ENCODE results near the gene SLC6A11. TPM values are rescaled to one million over a fixed set of nuclear protein-coding genes. Genes with fewer than 3 reads are reported as not detected.

SLC6A11 gene
- total RNA-seq, 1 experiment from 2014 or later: 1.5 TPM

GRCh38 chr3:10976770-10977169 lies 160.7 kb downstream of the SLC6A11 start:
- Histone ChIP-seq H3T11ph (ENCODE audit: low read length) (no peak overlapping the region), H2BK5ac (ENCODE audit: insufficient read length, low read length) (no peak overlapping the region), H4K91ac (ENCODE audit: insufficient read length, low read depth, low read length) (no peak overlapping the region), H3K9me3 (ENCODE audit: control insufficient read depth, low read depth, low read length) (no peaks in the 10 kb centered on the region), H4K5ac (ENCODE audit: insufficient read length, low read depth, low read length) (no peak overlapping the region), H3K27ac (ENCODE audit: insufficient read length, low read depth, low read length) (no peak overlapping the region), H2AFZ (ENCODE audit: low read length) (no peak overlapping the region), H2AK5ac (ENCODE audit: insufficient read length, low read length) (no peak overlapping the region), H2BK20ac (ENCODE audit: low read depth, low read length, poor library complexity, severe bottlenecking) (no peak overlapping the region), H3K23me2 (ENCODE audit: insufficient read length, low read depth, low read length, poor library complexity, severe bottlenecking) (no peaks in the 10 kb centered on the region), H3K79me1 (ENCODE audit: insufficient read depth, low read depth, low read length, poor library complexity, severe bottlenecking) (no peaks in the 10 kb centered on the region), H3K4me1 (ENCODE audit: insufficient read depth, low read length) (peaks cover 13% of the 10 kb centered on the region; the same call in 1 of the 2 replicates), H3K27me3 (ENCODE audit: insufficient read depth, low read length) (no peaks in the 10 kb centered on the region), H3K79me2 (ENCODE audit: insufficient read depth, low read length) (no peaks in the 10 kb centered on the region), H2BK15ac (ENCODE audit: low read depth, low read length) (no peak overlapping the region), H2BK120ac (ENCODE audit: low read depth, low read length, poor library complexity, severe bottlenecking) (no peak overlapping the region), H3K4me2 (ENCODE audit: insufficient read depth, insufficient read length, low read length) (no peak overlapping the region), H3K56ac (ENCODE audit: insufficient read length, low read depth, low read length) (no peak overlapping the region), H3K9ac (ENCODE audit: extremely low read depth, insufficient read length, low read length) (no peak overlapping the region), H2BK12ac (ENCODE audit: insufficient read length, low read depth, low read length) (no peak overlapping the region), H3K4ac (ENCODE audit: low read depth, low read length) (no peak overlapping the region), H3K23ac (ENCODE audit: insufficient read length, low read depth, low read length) (no peak overlapping the region), H3K18ac (ENCODE audit: insufficient read length, low read depth, low read length) (no peak overlapping the region), H4K20me1 (ENCODE audit: control insufficient read depth, insufficient read depth, insufficient read length) (no peaks in the 10 kb centered on the region), H4K8ac (replicated peaks; ENCODE audit: insufficient read length, low read depth, low read length) (no peak overlapping the region), H3K14ac (ENCODE audit: insufficient read depth, low read length) (no peak overlapping the region)
- WGBS (ENCODE audit: extremely low coverage, insufficient read length, low lambda C conversion rate): no CpG with 5 or more reads among the region's 1 CpG
- no peak for DNase-seq
- H3K27ac Mint-ChIP-seq: no peak overlapping the region
- peaks cover 20 to 24% of the 10 kb centered on the region in 2 experiments for H3K4me1 Mint-ChIP-seq
- H3K27me3 Mint-ChIP-seq (ENCODE audit: low read depth): peaks cover 17% of the 10 kb centered on the region
- no peaks in the 10 kb centered on the region; a peak in 1 of 7 replicates for H3K36me3 Mint-ChIP-seq (ENCODE audit: insufficient read depth in 1 of 3, low read depth in 3 of 3)
- H3K9me3 Mint-ChIP-seq: no peaks in the 10 kb centered on the region
- H3K4me3 Mint-ChIP-seq: no peak overlapping the region
- TF ChIP-seq CTCF (conservative IDR thresholded peaks at IDR 0.05): no peak
